Effector CD4-positive, alpha-beta T cell (primary cell): ENCODE results near the gene MVK.

Source experiments
- DNase-seq: peaks from one replicate; pipeline ENCODE4 v3.0.0-alpha.2; 2020

MVK gene

DNA sequence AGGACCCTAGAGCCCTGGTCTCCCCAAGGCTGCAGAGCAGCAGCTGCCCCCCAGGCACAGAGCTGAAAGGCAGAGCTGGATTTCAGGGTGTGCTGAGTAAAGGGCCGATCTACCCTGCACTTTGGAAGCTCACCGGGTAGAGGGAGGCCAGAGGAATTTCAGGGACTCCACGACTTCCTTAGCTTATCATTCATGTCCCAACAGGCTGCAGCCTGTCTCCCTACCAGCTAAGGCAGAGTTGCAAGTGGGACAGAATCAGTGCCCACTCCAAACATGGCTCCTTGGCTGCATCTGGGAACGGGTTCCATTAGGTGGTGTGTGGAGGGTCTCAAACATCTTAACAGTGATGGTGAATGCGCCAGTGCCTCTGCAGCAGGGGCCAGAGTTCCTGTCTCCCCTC, 27.8 kb upstream of the MVK start:
- DNase-seq, result no peak

DNA sequence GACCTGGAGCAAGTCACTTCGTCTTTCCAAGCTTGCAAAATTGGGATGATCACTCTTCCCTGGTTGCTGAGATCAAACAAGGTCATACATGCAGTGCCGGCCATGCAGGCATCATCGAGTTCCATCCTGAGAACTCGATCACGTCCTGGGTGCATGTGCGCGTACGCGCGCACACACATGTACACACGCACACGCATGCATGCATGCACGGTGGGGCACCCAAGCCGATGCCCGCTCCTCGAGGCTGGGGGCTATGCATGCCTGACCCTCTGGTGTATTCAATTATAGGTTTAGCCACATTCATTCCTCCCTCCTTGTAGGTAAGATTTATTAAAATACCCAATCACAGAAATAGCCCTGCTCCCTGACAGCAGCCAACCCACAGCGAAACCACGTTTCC, 26.3 kb upstream of the MVK start:
- no peak for DNase-seq

DNA sequence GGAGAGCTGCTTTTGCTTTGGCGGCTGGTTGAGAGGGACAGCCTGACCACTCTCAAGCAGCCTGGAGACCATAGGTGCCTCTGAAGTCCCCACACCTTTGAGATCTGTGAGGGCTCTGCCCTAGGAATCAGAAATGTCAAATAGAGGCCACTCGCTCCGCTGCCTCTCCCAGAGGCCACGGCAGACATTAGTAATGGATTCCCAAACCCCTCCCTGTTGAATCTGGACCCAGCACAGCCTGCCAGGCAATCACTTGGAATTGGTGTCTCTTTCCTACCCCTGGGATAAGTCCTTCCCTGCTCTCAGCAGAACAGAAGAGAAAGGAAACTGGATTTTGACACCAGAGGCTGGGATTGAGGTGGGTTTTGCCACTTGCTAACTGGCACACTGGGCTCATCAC, 25.3 kb upstream of the MVK start:
- no peak for DNase-seq

DNA sequence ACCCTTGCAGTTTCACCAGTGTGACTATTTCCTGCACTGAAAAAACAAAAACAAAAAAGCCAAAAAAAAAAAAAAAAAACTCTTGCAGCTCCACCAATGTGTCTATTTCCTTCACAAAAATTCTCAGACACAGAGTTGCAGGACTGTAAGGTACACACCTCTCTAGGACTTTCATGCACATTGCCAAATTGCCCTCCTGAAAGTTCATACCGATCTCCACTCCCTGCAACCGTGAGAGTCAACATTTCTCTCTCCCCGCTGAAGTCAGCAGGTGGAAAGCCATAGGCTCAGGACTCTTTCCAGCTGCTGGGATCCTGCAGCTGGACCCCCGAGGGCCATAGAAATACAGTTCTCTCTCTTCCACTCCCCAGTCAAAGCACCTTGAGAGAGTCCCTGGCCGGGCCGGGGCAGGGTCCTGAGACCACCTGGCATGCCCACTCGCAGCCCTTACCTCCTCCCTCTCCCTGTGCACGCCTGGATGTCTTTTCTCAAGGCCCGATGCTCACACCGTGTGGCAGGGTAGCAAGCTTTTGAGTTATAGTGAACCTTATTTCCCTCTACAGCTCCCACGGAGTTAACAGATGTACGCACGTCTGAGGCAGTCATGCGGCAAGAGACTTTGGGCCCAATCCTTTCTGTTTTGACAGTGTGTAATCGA, 23.9 kb upstream of the MVK start:
- DNase-seq, result no peak

DNA sequence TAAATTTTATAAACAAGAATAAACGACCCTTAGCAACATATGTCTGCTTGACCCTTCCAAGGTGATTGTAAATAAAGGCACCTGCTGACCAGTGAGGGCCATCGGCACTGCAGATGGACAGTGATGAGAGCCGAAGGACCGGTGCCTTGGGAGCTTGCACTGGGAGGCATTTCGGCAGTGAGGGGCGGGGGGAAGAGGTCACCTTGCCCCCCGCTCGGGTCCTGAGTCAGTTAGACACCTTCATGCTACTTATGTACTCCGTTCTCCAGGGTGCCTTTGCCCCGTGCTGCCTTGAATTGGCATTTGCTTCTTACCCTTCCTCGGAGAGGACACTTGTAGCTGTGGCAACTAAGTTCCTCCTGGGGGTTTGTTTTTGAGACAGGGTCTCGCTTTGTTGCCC, 23.3 kb upstream of the MVK start:
- no peak for DNase-seq

DNA sequence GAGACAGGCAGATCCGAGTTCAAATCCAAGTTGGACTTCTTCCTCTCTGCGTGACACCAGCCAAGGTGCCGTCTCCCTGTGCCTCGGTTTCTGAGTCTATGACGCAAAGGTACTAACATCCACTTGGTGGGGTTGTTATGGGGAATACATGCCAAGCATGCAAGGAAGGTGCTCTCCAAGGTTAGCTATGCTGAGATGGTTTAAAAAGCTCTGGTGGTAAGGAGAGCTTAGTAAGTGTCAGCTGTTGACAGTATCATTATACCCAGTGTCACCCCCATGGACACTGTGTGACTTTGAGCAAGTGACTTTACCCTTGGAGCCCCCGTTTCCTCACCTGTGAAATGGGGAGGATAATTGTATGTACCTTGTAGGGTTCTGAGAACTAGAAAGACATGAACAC, 22.5 kb upstream of the MVK start:
- no peak for DNase-seq

DNA sequence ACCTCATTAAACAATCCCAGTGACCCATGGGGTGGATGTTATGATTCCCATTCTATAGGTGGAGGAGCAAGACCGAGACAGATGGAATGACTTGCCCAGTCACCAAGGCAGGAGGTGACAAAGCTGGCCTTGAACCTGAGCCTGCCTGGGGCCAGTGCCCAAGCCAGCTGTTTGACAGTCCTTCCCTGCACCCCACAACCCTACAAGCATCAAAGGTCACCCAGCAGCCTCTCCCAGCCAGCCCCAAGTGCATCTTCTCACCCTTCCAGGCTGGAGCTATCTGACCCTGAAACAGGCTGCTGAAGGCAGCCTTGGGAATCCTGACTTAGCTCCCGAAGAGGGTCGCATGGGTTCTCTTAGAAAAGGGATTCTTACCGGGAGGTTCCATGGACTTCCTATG, 20.6 kb upstream of the MVK start:
- DNase-seq, result no peak

DNA sequence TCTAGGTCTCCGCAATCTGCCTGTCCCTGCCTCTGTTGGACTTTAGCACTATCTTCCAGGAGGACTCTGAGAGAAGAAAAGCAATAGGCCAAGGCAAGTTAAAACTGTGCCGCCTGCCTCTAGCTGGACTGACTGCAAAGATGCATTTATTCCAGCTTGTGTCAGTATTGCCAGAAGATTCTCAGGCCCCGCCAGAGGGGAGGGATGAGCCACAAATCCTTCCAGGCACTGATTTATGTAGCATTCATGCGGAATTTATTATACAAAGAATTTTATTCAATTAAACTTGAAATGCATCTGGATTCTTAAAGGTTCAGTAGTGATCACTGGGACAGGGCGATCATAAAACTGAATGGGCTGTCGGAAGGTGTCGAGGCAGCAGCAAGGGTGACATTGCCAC, 20.1 kb upstream of the MVK start:
- no peak for DNase-seq

DNA sequence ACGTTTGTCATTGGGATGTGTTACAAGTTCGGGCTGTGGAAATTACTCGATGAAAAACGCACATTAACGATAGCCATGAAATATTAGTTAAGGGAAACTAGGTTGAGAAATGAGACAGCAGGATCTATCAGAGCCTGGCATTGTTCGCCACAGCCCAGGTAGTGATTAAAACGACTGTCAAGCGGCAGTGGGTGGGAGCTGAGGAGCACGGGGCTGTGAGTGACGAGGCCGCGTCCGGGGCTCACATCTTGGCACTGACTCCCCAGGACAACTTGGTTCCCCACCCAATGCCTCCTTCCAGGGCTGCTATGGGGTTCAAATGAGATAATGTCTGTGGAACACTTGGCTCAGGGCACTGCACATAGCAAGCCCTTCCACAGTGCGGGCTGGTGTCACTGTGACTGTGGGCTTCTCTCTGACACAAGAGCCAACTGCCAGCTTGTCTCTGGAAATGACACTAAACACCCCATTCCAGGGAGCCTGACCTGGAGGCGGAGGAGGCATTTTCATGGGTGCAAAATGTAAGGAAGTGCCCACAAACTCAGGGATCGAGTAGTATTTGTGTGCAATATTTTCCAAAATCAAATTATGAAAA, 19.6 kb upstream of the MVK start:
- DNase-seq, result no peak

DNA sequence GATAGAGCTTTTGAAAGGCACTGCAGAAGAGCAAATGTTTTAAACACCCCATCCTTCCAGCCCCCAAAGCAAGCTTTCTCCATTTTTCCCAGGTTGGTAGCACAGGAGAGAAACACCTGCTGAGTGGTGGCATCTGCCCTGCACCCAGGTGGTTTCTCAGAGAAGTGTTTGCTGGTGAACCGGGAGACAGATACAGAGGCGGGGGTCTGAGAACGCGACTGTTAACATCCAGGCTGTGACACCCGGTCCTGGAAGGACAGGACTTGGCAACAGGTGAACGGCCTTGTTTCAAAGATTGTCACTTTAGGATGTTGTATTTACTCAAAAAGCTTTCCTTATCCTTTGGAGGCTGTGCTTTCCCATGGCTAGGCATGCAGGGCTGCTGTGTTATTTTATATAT, 18.8 kb upstream of the MVK start:
- DNase-seq, result no peak

DNA sequence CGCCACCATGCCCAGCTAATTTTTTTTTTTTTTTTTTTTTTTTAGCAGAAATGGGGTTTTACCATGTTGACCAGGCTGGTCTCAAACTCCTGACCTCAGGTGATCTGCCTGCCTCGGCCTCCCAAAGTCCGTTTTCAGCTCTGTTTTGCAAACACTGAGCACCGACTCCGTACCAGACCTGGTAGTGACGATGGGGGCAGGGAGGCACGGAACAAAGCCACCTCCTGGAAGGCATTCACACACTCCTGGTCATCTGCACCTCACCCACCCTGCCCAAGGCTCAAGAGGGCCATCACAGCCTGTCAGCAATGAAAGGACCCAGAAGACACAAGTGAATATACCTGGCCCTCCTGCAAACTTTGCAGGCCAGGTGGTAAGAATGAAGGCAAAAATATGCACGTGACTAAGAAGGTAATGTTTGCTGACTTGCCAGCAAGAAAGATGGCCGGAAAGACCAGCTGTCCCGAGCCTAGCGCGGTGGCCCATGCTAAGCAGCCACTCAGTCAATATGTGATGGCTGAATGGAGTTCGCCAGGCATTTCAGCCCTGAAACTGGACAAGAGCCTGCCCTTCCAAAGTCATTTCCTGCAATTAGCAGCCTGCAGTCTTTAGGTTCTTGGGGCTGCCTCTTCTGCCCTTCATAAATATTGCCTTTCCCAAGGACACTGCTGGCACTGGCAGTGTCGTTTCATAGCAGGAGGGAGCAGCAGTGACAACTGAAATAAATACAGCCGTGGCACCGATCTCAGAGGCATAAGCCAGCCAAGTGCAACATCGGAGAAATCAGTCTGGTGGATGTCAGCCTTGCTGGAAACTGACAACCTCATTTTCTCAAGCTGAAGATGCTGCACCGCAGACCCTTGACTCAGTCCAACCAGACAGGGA, 17.9 kb upstream of the MVK start:
- DNase-seq, result no peak

DNA sequence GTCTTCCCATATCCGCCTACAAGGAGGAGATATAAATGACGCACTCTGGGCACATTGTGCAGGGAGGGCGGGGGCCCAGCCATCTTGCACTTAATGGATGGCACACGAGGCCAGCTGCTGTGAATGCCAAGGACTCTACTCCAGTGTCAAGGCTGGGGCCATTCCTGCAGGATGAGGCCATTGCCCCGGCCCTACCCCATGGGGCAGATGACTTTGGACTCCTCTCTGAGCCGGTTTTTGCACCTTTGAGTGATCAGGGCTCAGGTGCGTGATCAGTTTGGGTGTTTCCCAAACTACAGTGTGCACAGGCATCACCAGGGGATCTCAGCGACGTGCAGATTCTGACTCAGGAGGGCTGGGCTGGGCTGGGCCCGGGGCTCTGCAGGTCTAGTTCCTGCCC, 16.4 kb upstream of the MVK start:
- DNase-seq, result no peak

DNA sequence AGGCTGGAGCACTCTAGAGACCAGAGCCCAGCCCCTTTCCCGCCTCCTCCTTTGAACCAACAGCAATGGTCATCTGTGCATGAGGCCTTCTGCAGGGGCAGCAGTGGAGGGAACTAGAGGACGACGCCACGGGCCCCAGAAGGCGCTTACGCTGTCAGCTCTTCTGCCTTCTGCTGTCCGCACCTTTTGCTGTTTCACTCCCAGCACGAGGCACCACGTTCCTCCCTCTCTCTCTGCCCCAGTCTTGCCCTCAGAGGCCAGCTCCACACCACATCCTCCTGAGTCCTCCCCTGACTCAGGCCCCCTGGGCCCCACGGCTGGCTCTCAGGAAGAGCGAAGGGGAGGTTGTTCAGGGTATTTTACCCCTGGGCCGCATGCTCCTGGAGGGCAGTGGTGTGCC, 15.8 kb upstream of the MVK start:
- DNase-seq, result no peak

DNA sequence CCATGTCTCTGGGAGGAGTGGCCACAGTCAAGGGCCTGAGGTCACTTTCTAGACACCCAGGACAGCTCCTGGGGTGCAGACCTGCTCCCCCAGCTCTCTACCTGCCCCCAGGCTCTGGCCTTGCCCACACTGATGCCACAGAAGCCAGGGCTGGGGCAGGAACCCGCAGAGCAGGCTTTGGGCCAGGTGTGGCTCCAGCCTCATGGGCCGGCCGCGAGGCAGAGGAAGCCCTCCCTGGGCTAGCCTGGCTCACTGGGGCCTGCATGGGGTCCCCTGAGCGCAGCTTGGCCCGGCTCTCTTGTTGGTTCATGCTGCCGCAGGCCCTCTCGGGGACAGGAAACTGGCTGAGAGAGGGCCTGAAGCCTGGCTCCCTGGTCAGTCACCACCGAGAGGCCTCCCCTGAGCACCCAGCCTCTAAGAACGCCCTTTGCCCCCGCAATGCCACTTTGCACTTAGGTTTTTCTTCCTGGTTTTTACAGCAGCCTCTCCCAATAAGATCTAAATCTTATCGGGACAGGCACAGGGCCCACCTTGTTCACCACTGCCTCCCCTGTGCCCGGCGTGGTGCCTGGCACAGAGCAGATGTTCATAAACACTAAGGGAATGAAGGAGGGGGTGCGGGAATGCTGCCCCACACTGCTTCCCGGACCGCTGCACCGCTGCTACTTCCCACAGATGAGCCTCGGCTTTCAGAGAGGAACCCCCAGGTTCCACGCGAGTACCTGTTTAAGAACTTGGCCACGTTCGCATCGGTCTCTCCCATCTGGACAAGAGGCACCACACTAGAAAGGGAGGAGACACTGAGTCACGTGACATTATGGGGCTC, 15.0 kb upstream of the MVK start:
- DNase-seq, result no peak

DNA sequence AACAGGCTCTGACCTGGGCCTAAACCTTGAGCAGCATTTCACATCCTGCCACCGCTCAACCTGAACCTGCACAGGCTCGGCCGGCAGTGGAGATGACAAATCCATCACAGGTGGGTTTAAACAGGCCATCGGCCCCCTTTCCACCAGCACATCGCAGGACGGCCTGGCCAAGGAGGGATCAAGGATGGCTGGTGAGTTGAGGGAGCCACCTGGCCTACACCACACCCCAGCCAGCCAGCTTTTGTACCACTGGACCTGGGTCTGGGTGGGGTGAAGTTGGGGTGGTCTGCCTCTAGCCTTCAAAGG, 14.4 kb upstream of the MVK start:
- no peak for DNase-seq

DNA sequence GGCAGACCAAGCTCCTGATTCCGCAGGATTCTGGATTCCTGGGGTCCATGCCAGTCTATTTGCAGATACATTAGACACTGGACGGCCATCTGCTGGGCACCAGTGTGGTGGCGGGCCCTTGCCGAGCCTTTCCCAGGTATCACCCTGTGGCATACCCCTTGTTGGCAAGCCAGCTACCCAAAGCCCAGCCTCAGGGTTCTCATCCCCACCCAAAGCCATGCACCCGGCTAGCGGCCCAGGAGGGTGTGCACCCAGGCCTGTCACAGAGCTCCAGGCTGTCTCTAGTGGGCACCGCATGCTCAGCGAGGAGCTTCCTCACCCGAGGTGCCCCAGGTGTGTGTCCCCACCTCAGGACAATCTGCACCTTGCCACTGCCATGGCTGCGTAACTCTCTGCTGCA, 14.0 kb upstream of the MVK start:
- DNase-seq, result no peak

DNA sequence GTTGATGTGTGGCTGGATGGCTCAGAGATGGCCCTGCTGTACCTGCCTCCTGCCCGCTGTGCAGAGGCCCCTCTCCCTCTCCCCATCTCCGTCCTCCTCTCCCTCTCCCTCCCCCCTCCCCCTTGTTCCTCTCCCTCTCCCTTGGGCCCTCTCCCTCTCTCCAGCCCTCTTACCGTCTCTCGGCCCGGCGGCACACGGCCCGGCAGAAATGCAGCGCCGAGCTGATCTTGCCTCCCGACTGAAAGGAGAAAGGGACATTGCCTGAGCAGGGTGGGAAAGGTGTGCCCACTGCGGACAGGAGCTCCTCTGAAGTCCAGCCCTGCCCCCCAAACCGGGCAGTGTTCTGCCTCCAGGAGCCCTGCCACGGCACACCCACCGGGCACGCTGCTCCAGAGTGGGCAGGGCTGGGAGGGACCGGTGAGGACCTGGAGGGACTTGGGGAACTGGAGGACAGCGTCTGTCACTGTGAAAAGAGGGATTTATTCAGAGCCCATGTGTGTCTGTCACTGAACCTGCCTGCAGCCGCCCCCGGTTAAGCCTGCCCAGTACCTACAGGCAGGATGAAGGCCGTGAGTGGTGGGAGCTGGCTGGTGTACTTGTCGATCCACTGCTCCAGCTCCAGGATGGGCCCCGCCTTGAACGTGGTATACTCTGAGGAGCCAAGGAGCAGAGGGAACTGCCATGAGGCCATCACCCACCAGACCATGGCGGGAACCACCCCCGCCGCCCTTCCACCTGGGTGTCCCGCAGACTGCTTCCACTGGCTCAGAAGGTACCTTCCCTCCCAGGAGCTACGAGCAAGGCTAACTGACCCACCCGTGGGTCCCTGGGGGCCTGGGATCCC, 12.5 kb upstream of the MVK start:
- no peak for DNase-seq

DNA sequence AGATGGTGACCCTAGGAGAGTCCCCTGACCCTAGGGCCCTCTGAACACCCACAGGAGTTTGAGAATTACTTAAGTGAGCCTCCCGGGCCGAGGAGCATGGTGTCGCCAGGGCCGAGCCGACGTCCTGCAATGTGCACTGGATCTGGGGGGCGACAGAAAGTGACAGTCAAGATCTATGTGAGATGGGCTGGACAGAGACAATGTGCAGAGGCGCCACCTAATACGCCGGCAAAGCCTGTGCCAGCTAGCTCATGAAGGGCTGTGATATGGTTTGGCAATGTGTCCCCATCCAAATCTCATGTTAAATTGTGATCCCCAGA, 11.9 kb upstream of the MVK start:
- no peak for DNase-seq

DNA sequence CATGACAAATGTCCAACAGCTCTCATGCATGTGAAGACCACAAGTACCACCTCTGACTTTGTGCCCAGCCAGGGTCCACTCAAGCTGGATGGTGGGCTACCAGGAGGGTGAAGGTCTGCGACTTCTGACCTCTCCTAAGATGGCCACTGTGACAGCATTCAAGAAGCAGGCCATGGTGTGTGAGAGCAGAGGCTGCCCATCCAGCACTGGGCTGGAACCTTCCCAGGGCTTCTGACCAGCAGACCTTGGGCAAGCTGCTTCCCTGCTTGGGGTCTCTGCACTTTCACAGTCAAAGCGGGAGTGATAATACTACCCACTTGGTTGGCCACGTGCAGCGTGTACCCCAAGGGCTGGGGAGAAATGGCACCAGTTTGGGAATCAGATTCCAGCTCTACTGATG, 10.7 kb upstream of the MVK start:
- DNase-seq, result no peak

DNA sequence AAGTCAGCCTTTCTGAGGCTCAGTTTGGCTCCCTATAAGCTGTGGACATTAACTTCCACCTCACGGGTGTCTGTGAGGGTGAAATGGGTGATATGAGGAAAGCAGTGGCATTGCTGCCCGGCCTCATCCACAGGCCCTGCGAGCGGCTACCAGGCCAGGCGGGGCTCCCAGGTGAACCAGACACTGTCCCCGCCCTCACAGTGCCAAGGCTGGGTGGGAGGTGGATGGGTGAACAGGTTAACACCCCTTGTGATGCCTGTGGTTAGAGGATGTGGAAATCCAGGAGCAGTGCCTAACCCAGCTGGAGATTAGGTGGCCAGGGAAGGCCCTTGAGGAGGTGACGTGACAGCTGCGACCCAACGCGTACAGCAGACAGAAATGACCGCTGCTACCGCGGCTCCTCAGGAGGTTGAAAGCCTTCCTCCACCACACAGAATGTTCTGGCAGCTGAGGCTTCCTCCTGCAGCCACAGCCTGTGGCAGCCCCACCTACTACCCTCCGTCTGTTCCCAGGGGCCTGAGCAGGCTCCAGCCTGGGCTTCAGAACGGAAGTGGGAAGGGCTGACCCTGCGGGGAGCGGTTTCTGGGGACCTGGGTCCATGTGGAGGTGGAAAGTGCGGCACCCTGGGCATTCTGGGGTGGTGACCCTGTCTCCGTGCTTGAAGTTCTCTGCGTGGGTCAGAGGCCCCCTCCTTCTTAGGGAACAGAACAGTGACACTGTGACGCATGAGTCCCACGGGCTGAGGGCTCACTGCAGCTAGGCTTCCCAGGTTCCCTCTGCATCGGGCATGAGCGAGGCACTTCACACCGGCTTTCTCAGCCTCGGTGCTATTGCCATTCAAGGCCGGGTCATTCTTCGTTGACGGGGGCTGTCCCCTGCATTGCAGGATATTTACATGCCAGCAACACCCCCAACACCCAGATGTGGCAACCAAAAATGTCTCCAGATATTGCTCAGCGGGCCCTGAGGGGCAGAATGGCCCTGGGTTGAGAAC, 10.0 kb upstream of the MVK start:
- DNase-seq, result no peak

DNA sequence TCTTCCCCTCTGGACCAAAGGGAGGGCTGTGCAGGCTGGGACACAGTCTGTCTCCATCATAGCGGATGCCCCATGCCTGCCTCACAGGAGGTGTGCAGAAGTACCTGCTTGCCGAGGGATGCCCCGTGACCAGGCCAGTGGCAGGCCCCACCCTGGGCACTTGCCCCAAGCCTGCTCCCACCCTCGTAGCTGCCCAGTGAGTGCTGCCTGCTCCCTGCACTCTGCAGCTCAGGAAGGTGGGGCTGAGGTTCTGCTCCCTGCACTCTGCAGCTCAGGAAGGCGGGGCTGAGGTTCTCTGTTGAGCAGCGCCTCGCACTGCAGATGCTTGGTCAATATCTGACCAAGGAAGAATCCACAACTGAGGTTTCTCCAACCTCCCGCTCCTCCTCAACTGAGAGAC, 7.2 kb upstream of the MVK start:
- no peak for DNase-seq

DNA sequence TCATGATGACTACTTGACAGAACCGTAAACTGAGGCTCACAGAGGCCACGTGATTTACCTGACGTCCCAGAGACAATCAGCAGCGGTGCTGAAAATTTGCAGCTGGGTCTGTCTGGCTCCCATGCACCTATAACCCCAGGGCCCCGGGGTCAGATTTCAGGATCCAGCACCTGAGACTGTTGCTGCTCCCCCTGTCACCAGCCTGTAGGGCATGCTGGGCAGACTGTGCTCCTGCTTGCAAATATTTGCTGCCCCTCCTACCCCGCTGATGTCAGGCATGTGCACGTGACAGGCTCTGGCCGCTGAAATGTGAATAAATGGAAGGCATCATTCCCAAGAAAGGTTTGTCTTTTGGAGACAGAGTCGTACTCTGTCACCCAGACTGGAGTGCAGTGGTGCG, 6.3 kb upstream of the MVK start:
- DNase-seq, result no peak
